Measurements from ENCODE around the gene FLYWCH2.

The FLYWCH2 gene

GRCh38 chr16:2912330-2913199 is 29.6 kb downstream of the FLYWCH2 start:
- H3K23ac ChIP-seq (ENCODE audit: low read length in 2 of 2) = no peak overlapping the region
- H3K4me2 ChIP-seq (ENCODE audit: low read length, poor library complexity, severe bottlenecking) = peak overlapping the region; percentile 94
- no peak overlapping the region for H2BK5ac ChIP-seq (ENCODE audit: low read depth, low read length, poor library complexity, severe bottlenecking)
- H3K36me3 ChIP-seq (ENCODE audit: control insufficient read depth in 1 of 2, insufficient read depth in 2 of 2, low read depth in 1 of 2, low read length in 2 of 2) = peaks cover 10 to 26% of the 10 kb centered on the region in 2 experiments
- H3K9ac ChIP-seq (ENCODE audit: low read length) = peak overlapping the region; percentile 97
- H4K8ac ChIP-seq (ENCODE audit: low read length) = no peak overlapping the region
- peak overlapping the region in 1 of 2 experiments; percentile 27 for H3K4ac ChIP-seq (ENCODE audit: low read depth in 1 of 2, low read length in 2 of 2)
- no peak overlapping the region for H2BK12ac ChIP-seq (ENCODE audit: low read length in 2 of 2)
- peak; percentile 75 for DNase-seq
- H2AFZ ChIP-seq (ENCODE audit: low read depth, low read length) = peak overlapping the region; percentile 86
- peak overlapping the region; percentile 67 for H2BK120ac ChIP-seq (ENCODE audit: low read depth, low read length)
- no peaks in the 10 kb centered on the region for H3K27me3 ChIP-seq (ENCODE audit: control insufficient read depth in 1 of 2, insufficient read depth in 1 of 2, low read length in 2 of 2)
- peaks cover 15% of the 10 kb centered on the region for H3K4me1 ChIP-seq (ENCODE audit: control insufficient read depth, insufficient read depth, low read depth, low read length)
- peak overlapping the region; percentile 17 to 88 for H3K18ac ChIP-seq (ENCODE audit: low read depth in 1 of 2, low read length in 2 of 2)
- peak overlapping the region; percentile 93 to 100 for H3K4me3 ChIP-seq (ENCODE audit: insufficient read depth in 1 of 2, low read depth in 1 of 2, low read length in 2 of 2)
- H2AK5ac ChIP-seq (ENCODE audit: low read length, severe bottlenecking) = no peak overlapping the region
- H2BK15ac ChIP-seq (ENCODE audit: low read depth, poor library complexity, severe bottlenecking) = no peak overlapping the region
- H4K91ac ChIP-seq (ENCODE audit: low read length) = peak overlapping the region; percentile 65
- no peaks in the 10 kb centered on the region for H3K9me3 ChIP-seq (ENCODE audit: control insufficient read depth, low read length)
- H3K79me1 ChIP-seq (replicated peaks; ENCODE audit: low read length, poor library complexity, severe bottlenecking) = peaks cover 5% of the 10 kb centered on the region
- H3K27ac ChIP-seq (ENCODE audit: low read length, poor library complexity, severe bottlenecking) = peak overlapping the region; percentile 39
- 8% methylated on average over 39 of the region's 39 CpGs for WGBS
- H3K14ac ChIP-seq (ENCODE audit: low read length in 2 of 2) = peak overlapping the region in 1 of 2 experiments; percentile 90

GRCh38 chr16:2913603-2914002 is 30.6 kb downstream of the FLYWCH2 start:
- Histone ChIP-seq H3K36me3 (ENCODE audit: control insufficient read depth in 1 of 2, insufficient read depth in 2 of 2, low read depth in 1 of 2, low read length in 2 of 2) (peaks cover 16 to 27% of the 10 kb centered on the region in 2 experiments), H4K91ac (ENCODE audit: low read length) (no peak overlapping the region), H2BK12ac (ENCODE audit: low read length in 2 of 2) (no peak overlapping the region), H3K9ac (ENCODE audit: low read length) (peak overlapping the region; percentile 97), H3K14ac (ENCODE audit: low read length in 2 of 2) (peak overlapping the region in 1 of 2 experiments; percentile 82), H3K4ac (ENCODE audit: low read depth in 1 of 2, low read length in 2 of 2) (no peak overlapping the region), H4K8ac (ENCODE audit: low read length) (no peak overlapping the region), H3K18ac (ENCODE audit: low read depth in 1 of 2, low read length in 2 of 2) (no peak overlapping the region), H2AFZ (ENCODE audit: low read depth, low read length) (no peak overlapping the region), H3K4me2 (ENCODE audit: low read length, poor library complexity, severe bottlenecking) (no peak overlapping the region), H2BK15ac (ENCODE audit: low read depth, poor library complexity, severe bottlenecking) (no peak overlapping the region), H3K9me3 (ENCODE audit: control insufficient read depth, low read length) (no peaks in the 10 kb centered on the region), H3K79me1 (replicated peaks; ENCODE audit: low read length, poor library complexity, severe bottlenecking) (peaks cover 8% of the 10 kb centered on the region), H3K27ac (ENCODE audit: low read length, poor library complexity, severe bottlenecking) (no peak overlapping the region), H2BK120ac (ENCODE audit: low read depth, low read length) (no peak overlapping the region), H2BK5ac (ENCODE audit: low read depth, low read length, poor library complexity, severe bottlenecking) (no peak overlapping the region), H3K4me3 (ENCODE audit: insufficient read depth in 1 of 2, low read depth in 1 of 2, low read length in 2 of 2) (peak overlapping the region in 1 of 2 experiments; percentile 100), H3K27me3 (ENCODE audit: control insufficient read depth in 1 of 2, insufficient read depth in 1 of 2, low read length in 2 of 2) (no peaks in the 10 kb centered on the region), H3K4me1 (ENCODE audit: control insufficient read depth, insufficient read depth, low read depth, low read length) (peaks cover 15% of the 10 kb centered on the region), H3K23ac (ENCODE audit: low read length in 2 of 2) (no peak overlapping the region), H2AK5ac (ENCODE audit: low read length, severe bottlenecking) (no peak overlapping the region)
- no peak for DNase-seq
- 100% methylated on average over 6 of the region's 7 CpGs for WGBS

- no peak overlapping the region for H3K23ac ChIP-seq (ENCODE audit: low read length in 2 of 2)
- no peak overlapping the region for H2BK120ac ChIP-seq (ENCODE audit: low read depth, low read length)
- H4K91ac ChIP-seq (ENCODE audit: low read length) = peak overlapping the region; percentile 64
- no peak overlapping the region for H2BK12ac ChIP-seq (ENCODE audit: low read length in 2 of 2)
- H3K9ac ChIP-seq (ENCODE audit: low read length) = no peak overlapping the region
- no peaks in the 10 kb centered on the region for H3K27me3 ChIP-seq (ENCODE audit: control insufficient read depth in 1 of 2, insufficient read depth in 1 of 2, low read length in 2 of 2)
- DNase-seq = no peak
- H3K4ac ChIP-seq (ENCODE audit: low read depth in 1 of 2, low read length in 2 of 2) = no peak overlapping the region
- WGBS = 94% methylated on average over 12 of the region's 12 CpGs
- H3K9me3 ChIP-seq (ENCODE audit: control insufficient read depth, low read length) = no peaks in the 10 kb centered on the region
- no peak overlapping the region for H3K27ac ChIP-seq (ENCODE audit: low read length, poor library complexity, severe bottlenecking)
- peaks cover 20 to 31% of the 10 kb centered on the region in 2 experiments for H3K36me3 ChIP-seq (ENCODE audit: control insufficient read depth in 1 of 2, insufficient read depth in 2 of 2, low read depth in 1 of 2, low read length in 2 of 2)
- H3K4me1 ChIP-seq (ENCODE audit: control insufficient read depth, insufficient read depth, low read depth, low read length) = peaks cover 15% of the 10 kb centered on the region
- no peak overlapping the region for H2BK15ac ChIP-seq (ENCODE audit: low read depth, poor library complexity, severe bottlenecking)
- no peak overlapping the region for H3K4me2 ChIP-seq (ENCODE audit: low read length, poor library complexity, severe bottlenecking)
- H2BK5ac ChIP-seq (ENCODE audit: low read depth, low read length, poor library complexity, severe bottlenecking) = no peak overlapping the region
- H3K4me3 ChIP-seq (ENCODE audit: insufficient read depth in 1 of 2, low read depth in 1 of 2, low read length in 2 of 2) = no peak overlapping the region
- peaks cover 8% of the 10 kb centered on the region for H3K79me1 ChIP-seq (replicated peaks; ENCODE audit: low read length, poor library complexity, severe bottlenecking)
- H2AK5ac ChIP-seq (ENCODE audit: low read length, severe bottlenecking) = no peak overlapping the region
- H2AFZ ChIP-seq (ENCODE audit: low read depth, low read length) = no peak overlapping the region
- no peak overlapping the region for H3K18ac ChIP-seq (ENCODE audit: low read depth in 1 of 2, low read length in 2 of 2)
- no peak overlapping the region for H3K14ac ChIP-seq (ENCODE audit: low read length in 2 of 2)
- no peak overlapping the region for H4K8ac ChIP-seq (ENCODE audit: low read length)
These were observed 31.2 kb downstream of the FLYWCH2 start for GRCh38 chr16:2914233-2914632.

GRCh38 chr16:2915196-2915929 is 32.3 kb downstream of the FLYWCH2 start:
- H3K23ac ChIP-seq (ENCODE audit: low read length in 2 of 2) = no peak overlapping the region
- H2AK5ac ChIP-seq (ENCODE audit: low read length, severe bottlenecking) = no peak overlapping the region
- H3K27me3 ChIP-seq (ENCODE audit: control insufficient read depth in 1 of 2, insufficient read depth in 1 of 2, low read length in 2 of 2) = no peaks in the 10 kb centered on the region
- peak overlapping the region in 1 of 2 experiments; percentile 42 for H2BK12ac ChIP-seq (ENCODE audit: low read length in 2 of 2)
- no peak overlapping the region for H3K14ac ChIP-seq (ENCODE audit: low read length in 2 of 2)
- 93% methylated on average over 13 of the region's 13 CpGs for WGBS
- H3K4me1 ChIP-seq (ENCODE audit: control insufficient read depth, insufficient read depth, low read depth, low read length) = peaks cover 15% of the 10 kb centered on the region
- peaks cover 23 to 35% of the 10 kb centered on the region in 2 experiments for H3K36me3 ChIP-seq (ENCODE audit: control insufficient read depth in 1 of 2, insufficient read depth in 2 of 2, low read depth in 1 of 2, low read length in 2 of 2)
- no peak overlapping the region for H3K4me2 ChIP-seq (ENCODE audit: low read length, poor library complexity, severe bottlenecking)
- H3K27ac ChIP-seq (ENCODE audit: low read length, poor library complexity, severe bottlenecking) = peak overlapping the region; percentile 43
- H2BK15ac ChIP-seq (ENCODE audit: low read depth, poor library complexity, severe bottlenecking) = no peak overlapping the region
- H2BK120ac ChIP-seq (ENCODE audit: low read depth, low read length) = no peak overlapping the region
- no peak overlapping the region for H3K18ac ChIP-seq (ENCODE audit: low read depth in 1 of 2, low read length in 2 of 2)
- no peak overlapping the region for H3K4me3 ChIP-seq (ENCODE audit: insufficient read depth in 1 of 2, low read depth in 1 of 2, low read length in 2 of 2)
- no peak overlapping the region for H3K4ac ChIP-seq (ENCODE audit: low read depth in 1 of 2, low read length in 2 of 2)
- peak overlapping the region; percentile 60 for H3K9ac ChIP-seq (ENCODE audit: low read length)
- no peak overlapping the region for H2AFZ ChIP-seq (ENCODE audit: low read depth, low read length)
- H4K91ac ChIP-seq (ENCODE audit: low read length) = no peak overlapping the region
- H4K8ac ChIP-seq (ENCODE audit: low read length) = no peak overlapping the region
- H3K79me1 ChIP-seq (replicated peaks; ENCODE audit: low read length, poor library complexity, severe bottlenecking) = peaks cover 10% of the 10 kb centered on the region
- DNase-seq = no peak
- H2BK5ac ChIP-seq (ENCODE audit: low read depth, low read length, poor library complexity, severe bottlenecking) = no peak overlapping the region
- H3K9me3 ChIP-seq (ENCODE audit: control insufficient read depth, low read length) = no peaks in the 10 kb centered on the region
